ENCODE results near the gene TH. TPM values are rescaled to one million over a fixed set of nuclear protein-coding genes. Genes with fewer than 3 reads are reported as not detected.

TH gene
- total RNA-seq, 2 donors from 2014 or later, result not detected

GRCh38 chr11:2149864-2150847, 21.5 kb downstream of the TH start:
- no peak overlapping the region for H3K4me3 Mint-ChIP-seq
- H3K4me1 Mint-ChIP-seq, result peaks cover 10% of the 10 kb centered on the region
- peaks cover 54% of the 10 kb centered on the region for H3K27me3 Mint-ChIP-seq
- DNase-seq (no peak), ATAC-seq (no peak)
- no peak overlapping the region for H3K27ac Mint-ChIP-seq
- H3K9me3 ChIP-seq (ENCODE audit: control insufficient read depth, low read length, poor library complexity, severe bottlenecking), result no peaks in the 10 kb centered on the region
- peaks cover 5% of the 10 kb centered on the region for H3K36me3 Mint-ChIP-seq (ENCODE audit: low read depth)

- peaks cover 10% of the 10 kb centered on the region for H3K4me1 Mint-ChIP-seq
- ATAC-seq (no peak), DNase-seq (no peak)
- peaks cover 59% of the 10 kb centered on the region for H3K27me3 Mint-ChIP-seq
- no peak overlapping the region for H3K4me3 Mint-ChIP-seq
- no peaks in the 10 kb centered on the region for H3K9me3 ChIP-seq (ENCODE audit: control insufficient read depth, low read length, poor library complexity, severe bottlenecking)
- H3K27ac Mint-ChIP-seq, result no peak overlapping the region
- H3K36me3 Mint-ChIP-seq (ENCODE audit: low read depth), result peaks cover 5% of the 10 kb centered on the region
These were observed 22.2 kb downstream of the TH start for GRCh38 chr11:2149460-2149859.

GRCh38 chr11:2148595-2148994, 23.0 kb downstream of the TH start:
- ATAC-seq (no peak), DNase-seq (no peak)
- Mint-ChIP-seq H3K36me3 (ENCODE audit: low read depth) (peaks cover 5% of the 10 kb centered on the region), H3K4me1 (peaks cover 10% of the 10 kb centered on the region), H3K27me3 (peaks cover 60% of the 10 kb centered on the region), H3K27ac (no peak overlapping the region), H3K4me3 (no peak overlapping the region)
- no peaks in the 10 kb centered on the region for H3K9me3 ChIP-seq (ENCODE audit: control insufficient read depth, low read length, poor library complexity, severe bottlenecking)

- ATAC-seq (no peak), DNase-seq (no peak)
- Mint-ChIP-seq H3K4me3 (no peak overlapping the region), H3K27ac (no peak overlapping the region), H3K36me3 (ENCODE audit: low read depth) (peaks cover 5% of the 10 kb centered on the region), H3K27me3 (peaks cover 72% of the 10 kb centered on the region), H3K4me1 (peaks cover 13% of the 10 kb centered on the region)
- H3K9me3 ChIP-seq (ENCODE audit: control insufficient read depth, low read length, poor library complexity, severe bottlenecking), result no peaks in the 10 kb centered on the region
These were observed 24.2 kb downstream of the TH start for GRCh38 chr11:2147391-2147790.

- H3K27me3 Mint-ChIP-seq, result peaks cover 82% of the 10 kb centered on the region
- peaks cover 8% of the 10 kb centered on the region for H3K4me1 Mint-ChIP-seq
- H3K9me3 ChIP-seq (ENCODE audit: control insufficient read depth, low read length, poor library complexity, severe bottlenecking), result no peaks in the 10 kb centered on the region
- no peak overlapping the region for H3K4me3 Mint-ChIP-seq
- ATAC-seq (no peak), DNase-seq (no peak)
- no peak overlapping the region for H3K27ac Mint-ChIP-seq
- H3K36me3 Mint-ChIP-seq (ENCODE audit: low read depth), result peaks cover 5% of the 10 kb centered on the region
These were observed 25.6 kb downstream of the TH start for GRCh38 chr11:2146051-2146450.

GRCh38 chr11:2144544-2145248, 26.9 kb downstream of the TH start:
- H3K36me3 Mint-ChIP-seq (ENCODE audit: low read depth), result peaks cover 5% of the 10 kb centered on the region
- peaks cover 8% of the 10 kb centered on the region for H3K4me1 Mint-ChIP-seq
- no peak for ATAC-seq
- H3K27me3 Mint-ChIP-seq, result peaks cover 71% of the 10 kb centered on the region
- H3K4me3 Mint-ChIP-seq, result no peak overlapping the region
- no peak for DNase-seq
- H3K9me3 ChIP-seq (ENCODE audit: control insufficient read depth, low read length, poor library complexity, severe bottlenecking), result no peaks in the 10 kb centered on the region
- H3K27ac Mint-ChIP-seq, result no peak overlapping the region

GRCh38 chr11:2143799-2144543, 27.6 kb downstream of the TH start:
- Mint-ChIP-seq H3K4me3 (peak overlapping the region; percentile 41), H3K36me3 (ENCODE audit: low read depth) (peaks cover 5% of the 10 kb centered on the region), H3K27ac (no peak overlapping the region), H3K27me3 (peaks cover 69% of the 10 kb centered on the region), H3K4me1 (peaks cover 8% of the 10 kb centered on the region)
- DNase-seq (no peak), ATAC-seq (no peak)
- no peaks in the 10 kb centered on the region for H3K9me3 ChIP-seq (ENCODE audit: control insufficient read depth, low read length, poor library complexity, severe bottlenecking)

- H3K4me1 Mint-ChIP-seq, result peaks cover 9% of the 10 kb centered on the region
- peak overlapping the region; percentile 41 for H3K4me3 Mint-ChIP-seq
- no peak for ATAC-seq
- DNase-seq, result no peak
- peaks cover 63% of the 10 kb centered on the region for H3K27me3 Mint-ChIP-seq
- no peaks in the 10 kb centered on the region for H3K9me3 ChIP-seq (ENCODE audit: control insufficient read depth, low read length, poor library complexity, severe bottlenecking)
- peaks cover 6% of the 10 kb centered on the region for H3K36me3 Mint-ChIP-seq (ENCODE audit: low read depth)
- H3K27ac Mint-ChIP-seq, result no peak overlapping the region
These were observed 28.2 kb downstream of the TH start for GRCh38 chr11:2143477-2143798.

- H3K9me3 ChIP-seq (ENCODE audit: control insufficient read depth, low read length, poor library complexity, severe bottlenecking), result no peaks in the 10 kb centered on the region
- Mint-ChIP-seq H3K27ac (no peak overlapping the region), H3K27me3 (peaks cover 57% of the 10 kb centered on the region), H3K4me3 (peak overlapping the region; percentile 50), H3K36me3 (ENCODE audit: low read depth) (peaks cover 7% of the 10 kb centered on the region), H3K4me1 (peaks cover 10% of the 10 kb centered on the region)
- ATAC-seq, result peak; percentile 63
- DNase-seq, result no peak
These were observed 28.8 kb downstream of the TH start for GRCh38 chr11:2142762-2143202.

- Mint-ChIP-seq H3K27me3 (peaks cover 55% of the 10 kb centered on the region), H3K36me3 (ENCODE audit: low read depth) (peaks cover 7% of the 10 kb centered on the region), H3K27ac (no peak overlapping the region), H3K4me1 (peaks cover 14% of the 10 kb centered on the region), H3K4me3 (no peak overlapping the region)
- DNase-seq (no peak), ATAC-seq (no peak)
- no peaks in the 10 kb centered on the region for H3K9me3 ChIP-seq (ENCODE audit: control insufficient read depth, low read length, poor library complexity, severe bottlenecking)
These were observed 29.3 kb downstream of the TH start for GRCh38 chr11:2142300-2142759.

GRCh38 chr11:2140411-2141400, 30.9 kb downstream of the TH start:
- Mint-ChIP-seq H3K4me1 (peaks cover 10% of the 10 kb centered on the region), H3K27ac (no peak overlapping the region), H3K27me3 (peaks cover 50% of the 10 kb centered on the region), H3K36me3 (ENCODE audit: low read depth) (peaks cover 5% of the 10 kb centered on the region), H3K4me3 (no peak overlapping the region)
- ATAC-seq (no peak), DNase-seq (peak in 1 of 3 donors; percentile 10)
- H3K9me3 ChIP-seq (ENCODE audit: control insufficient read depth, low read length, poor library complexity, severe bottlenecking), result no peaks in the 10 kb centered on the region
